Stimulated activated CD8-positive, alpha-beta memory T cell treated with anti-CD3 and anti-CD28 coated beads, Interleukin-15, amount 100 ng/mL, for 1 hour (primary cell): ENCODE results near the gene CASZ1.

Experiments
- DNase-seq: peaks from one replicate; pipeline ENCODE4 v3.0.0-alpha.2; 2020; ENCODE audit warnings: low read depth

CASZ1 gene

GRCh38 chr1:10670190-10670589 is 126.3 kb downstream of the CASZ1 start:
- no peak for DNase-seq

GRCh38 chr1:10669570-10669969 is 126.9 kb downstream of the CASZ1 start:
- DNase-seq, result no peak

GRCh38 chr1:10667861-10668761 is 128.3 kb downstream of the CASZ1 start:
- DNase-seq, result no peak

- DNase-seq, result no peak
These were observed 130.3 kb downstream of the CASZ1 start for GRCh38 chr1:10665930-10666850.

- no peak for DNase-seq
These were observed 131.2 kb downstream of the CASZ1 start for GRCh38 chr1:10665226-10665625.

- DNase-seq, result no peak
These were observed 132.2 kb downstream of the CASZ1 start for GRCh38 chr1:10664251-10664650.

GRCh38 chr1:10663678-10664035 is 132.8 kb downstream of the CASZ1 start:
- DNase-seq, result no peak

- no peak for DNase-seq
These were observed 133.4 kb downstream of the CASZ1 start for GRCh38 chr1:10662824-10663677.

GRCh38 chr1:10662090-10662688 is 134.3 kb downstream of the CASZ1 start:
- DNase-seq, result no peak

GRCh38 chr1:10661453-10661852 is 135.0 kb downstream of the CASZ1 start:
- DNase-seq, result no peak

- DNase-seq, result no peak
These were observed 136.6 kb downstream of the CASZ1 start for GRCh38 chr1:10659646-10660540.

- DNase-seq, result no peak
These were observed 137.2 kb downstream of the CASZ1 start for GRCh38 chr1:10659218-10659617.

GRCh38 chr1:10658396-10659066 is 137.9 kb downstream of the CASZ1 start:
- DNase-seq, result no peak

GRCh38 chr1:10657088-10657847 is 139.2 kb downstream of the CASZ1 start:
- no peak for DNase-seq

GRCh38 chr1:10656431-10656830 is 140.0 kb downstream of the CASZ1 start:
- no peak for DNase-seq

- no peak for DNase-seq
These were observed 141.4 kb downstream of the CASZ1 start for GRCh38 chr1:10655002-10655401.

GRCh38 chr1:10653370-10654125 is 142.9 kb downstream of the CASZ1 start:
- DNase-seq, result no peak

- no peak for DNase-seq
These were observed 143.8 kb downstream of the CASZ1 start for GRCh38 chr1:10652626-10653025.
